PFSK-1 (cell line): ENCODE results near the gene LENEP.

ENCODE experiments used
- POLR2AphosphoS5 ChIP-seq: IDR thresholded peaks from 2 replicates; pipeline ENCODE4 v1.6.1; 2012; ENCODE audit warnings: low read depth, mild to moderate bottlenecking, control low read depth, low read length, moderate library complexity
- REST ChIP-seq, 2 experiments: IDR thresholded peaks; 2 replicates each; pipeline versions ENCODE4 v1.6.1 to v1.8.0; 2011 to 2012; ENCODE audit warnings: low read depth in 2 of 2, low read length in 2 of 2, control low read depth in 1 of 2, inconsistent platforms in 1 of 2, mild to moderate bottlenecking in 1 of 2, moderate library complexity in 1 of 2; ENCODE audit not compliant: insufficient read depth in 1 of 2
- SIN3A ChIP-seq: IDR thresholded peaks from 2 replicates; pipeline ENCODE4 v1.6.1; 2012; ENCODE audit warnings: mild to moderate bottlenecking, low read length, moderate library complexity, borderline replicate concordance; ENCODE audit not compliant: insufficient read depth
- TAF1 ChIP-seq: IDR thresholded peaks from 2 replicates; pipeline ENCODE4 v1.6.1; 2012; ENCODE audit warnings: low read length, control low read depth, borderline replicate concordance; ENCODE audit not compliant: insufficient read depth

- TF ChIP-seq TAF1 (no peak), REST (IDR thresholded peaks at IDR 0.05; ENCODE audit: insufficient read depth in 1 of 2, low read depth in 2 of 2, low read length in 2 of 2) (no peak), SIN3A (no peak), POLR2AphosphoS5 (no peak)
Measured at GRCh38 chr1:155006601-155007101, 13.3 kb downstream of the LENEP start.
